Hematopoietic multipotent progenitor cell (in vitro differentiated cells): Measurements from ENCODE around the gene F12. TPM values are rescaled to one million over a fixed set of nuclear protein-coding genes. Genes with fewer than 3 reads are reported as not detected.

ENCODE experiments used
- DNase-seq, 3 donors: peaks; one replicate each; pipeline ENCODE4 v3.0.0-alpha.2; 2011 to 2015; ENCODE audit warnings: low read depth in 2 of 3, low spot score in 2 of 3
- total RNA-seq: library from RNA; depleted of rRNA; stranded (reverse); fragments of >200 nt; gene quantifications from one replicate; pipeline ENCODE4 v1.2.3, GENCODE V29; 2012

F12 gene
- total RNA-seq, 1 donor: 3.2 TPM

- peak in 2 of 3 donors; percentile 69 to 71 for DNase-seq
These were observed 37.8 kb upstream of the F12 start for GRCh38 chr5:177447066-177447610.

- DNase-seq: peak; percentile 66 to 69 (median 66)
These were observed 37.1 kb upstream of the F12 start, which contains the start of gene PRR7 for GRCh38 chr5:177446200-177447065. Gene PRR7 (plus strand): TSS chr5:177446814. CDS start chr5:177455068, 8,254 bp downstream.

- no peak for DNase-seq
These were observed 36.5 kb upstream of the F12 start for GRCh38 chr5:177445917-177446199.

GRCh38 chr5:177445052-177445916 lies 35.9 kb upstream of the F12 start:
- no peak for DNase-seq

GRCh38 chr5:177444106-177445051 lies 35.0 kb upstream of the F12 start:
- DNase-seq: no peak

GRCh38 chr5:177443144-177443983 lies 34.0 kb upstream of the F12 start:
- DNase-seq: no peak

GRCh38 chr5:177442066-177442826 lies 32.9 kb upstream of the F12 start:
- DNase-seq: no peak

GRCh38 chr5:177440990-177441780 lies 31.8 kb upstream of the F12 start:
- DNase-seq: no peak

GRCh38 chr5:177440211-177440989 lies 31.0 kb upstream of the F12 start:
- no peak for DNase-seq

GRCh38 chr5:177439518-177440053 lies 30.2 kb upstream of the F12 start:
- no peak for DNase-seq

GRCh38 chr5:177438468-177438867 lies 29.1 kb upstream of the F12 start:
- DNase-seq: no peak

- no peak for DNase-seq
These were observed 28.3 kb upstream of the F12 start for GRCh38 chr5:177437623-177438022.

- DNase-seq: no peak
These were observed 26.6 kb upstream of the F12 start for GRCh38 chr5:177435847-177436536.

- DNase-seq: no peak
These were observed 25.8 kb upstream of the F12 start for GRCh38 chr5:177434942-177435738.

- no peak for DNase-seq
These were observed 25.1 kb upstream of the F12 start for GRCh38 chr5:177434437-177434836.
